Neural cell (in vitro differentiated cells): ENCODE results near the gene SYT7. TPM values are rescaled to one million over a fixed set of nuclear protein-coding genes. Genes with fewer than 3 reads are reported as not detected.

ENCODE experiments used
- H2AFZ ChIP-seq: fragments of 200-600, 300-800 bp; sonication (generic), shearing (Covaris generic); 2 replicates; pipeline ENCODE4 v1.6.0; 2014; ENCODE audit warnings: low read depth, mild to moderate bottlenecking, antibody characterized with exemption, low read length, moderate library complexity
- H3F3A ChIP-seq: fragments of 200-600 bp; shearing (Covaris generic); 2 replicates; pipeline ENCODE4 v1.6.1; 2016; ENCODE audit warnings: mild to moderate bottlenecking, moderate library complexity, mixed read lengths, antibody characterized with exemption, low read length; ENCODE audit not compliant: insufficient read depth, poor library complexity, severe bottlenecking
- H3K27ac ChIP-seq: fragments of 200-600, 300-800 bp; sonication (generic), shearing (Covaris generic); 2 replicates; pipeline ENCODE4 v1.5.1; 2014; ENCODE audit warnings: mild to moderate bottlenecking, low read length, moderate library complexity
- H3K27me3 ChIP-seq: fragments of 300-800, 200-600 bp; sonication (generic), shearing (Covaris generic); 2 replicates; pipeline ENCODE4 v1.6.0; 2014; ENCODE audit warnings: mild to moderate bottlenecking, low read depth, low read length, moderate library complexity; ENCODE audit not compliant: insufficient read depth
- H3K36me3 ChIP-seq: fragments of 300-800, 200-600 bp; sonication (generic), shearing (Covaris generic); 2 replicates; pipeline ENCODE4 v1.5.1; 2014; ENCODE audit warnings: mild to moderate bottlenecking, antibody characterized with exemption, low read length, moderate library complexity; ENCODE audit not compliant: insufficient read depth
- H3K4me2 ChIP-seq: fragments of 300-800, 200-600 bp; sonication (generic), shearing (Covaris generic); 2 replicates; pipeline ENCODE4 v1.6.0; 2014; ENCODE audit warnings: mild to moderate bottlenecking, low read length
- H3K4me3 ChIP-seq: fragments of 300-800, 200-600 bp; sonication (generic), shearing (Covaris generic); 2 replicates; pipeline ENCODE4 v1.5.1; 2014; ENCODE audit warnings: mild to moderate bottlenecking, low read length, moderate library complexity
- H3K79me2 ChIP-seq: fragments of 200-600 bp; shearing (Covaris generic); replicated peaks from 2 replicates; pipeline ENCODE4 v1.6.0; 2014; ENCODE audit warnings: mild to moderate bottlenecking, low read length, moderate library complexity; ENCODE audit not compliant: insufficient read depth
- H3K9ac ChIP-seq: fragments of 300-800, 200-600 bp; sonication (generic), shearing (Covaris generic); 2 replicates; pipeline ENCODE4 v1.6.1; 2016; ENCODE audit warnings: mild to moderate bottlenecking, low read length, mixed read lengths
- H3K9me2 ChIP-seq: fragments of 200-600 bp; shearing (Covaris generic); 2 replicates; pipeline ENCODE4 v1.6.1; 2016; ENCODE audit warnings: mild to moderate bottlenecking, low read length, mixed read lengths; ENCODE audit not compliant: insufficient read depth
- H3K9me3 ChIP-seq: fragments of 200-600, 300-800 bp; sonication (generic), shearing (Covaris generic); 2 replicates; pipeline ENCODE4 v1.6.1; 2016; ENCODE audit warnings: mild to moderate bottlenecking, mixed run types, low read length, moderate library complexity, mixed read lengths
- H4K20me1 ChIP-seq: fragments of 200-600 bp; shearing (Covaris generic); 2 replicates; pipeline ENCODE4 v1.6.1; 2016; ENCODE audit warnings: mild to moderate bottlenecking, mixed run types; ENCODE audit not compliant: insufficient read depth
- EP300 ChIP-seq: fragments of 450-650 bp; conservative IDR thresholded peaks from 2 replicates; pipeline ENCODE4 v1.6.1; 2014; ENCODE audit warnings: antibody characterized with exemption, mild to moderate bottlenecking, moderate library complexity; ENCODE audit not compliant: poor library complexity, severe bottlenecking
- EZH2 ChIP-seq: fragments of 200-600, 300-800 bp; shearing (Covaris generic), sonication (generic); IDR thresholded peaks from 2 replicates; pipeline ENCODE4 v1.6.1; 2014; ENCODE audit warnings: antibody characterized with exemption, low read length, borderline replicate concordance, mild to moderate bottlenecking; ENCODE audit not compliant: insufficient read depth, poor library complexity, severe bottlenecking
- MXI1 ChIP-seq: fragments of 450-650 bp; conservative IDR thresholded peaks from 2 replicates; pipeline ENCODE4 v1.6.1; 2014; ENCODE audit warnings: antibody characterized with exemption, mild to moderate bottlenecking; ENCODE audit not compliant: poor library complexity, severe bottlenecking
- POLR2AphosphoS5 ChIP-seq: IDR thresholded peaks from 2 replicates; pipeline ENCODE4 v1.6.1; 2012
- RAD21 ChIP-seq: fragments of 450-650 bp; conservative IDR thresholded peaks from 2 replicates; pipeline ENCODE4 v1.6.1; 2014; ENCODE audit warnings: antibody characterized with exemption, mild to moderate bottlenecking, moderate library complexity
- SMC3 ChIP-seq: fragments of 450-650 bp; conservative IDR thresholded peaks from 2 replicates; pipeline ENCODE4 v1.6.1; 2014; ENCODE audit warnings: antibody characterized with exemption, mild to moderate bottlenecking, moderate library complexity; ENCODE audit not compliant: poor library complexity
- TAF1 ChIP-seq: IDR thresholded peaks from 2 replicates; pipeline ENCODE4 v1.6.1; 2012; ENCODE audit warnings: low read depth
- polyA plus RNA-seq: library from polyadenylated mRNA; depleted of rRNA; stranded (reverse); fragments of >200 nt; gene quantifications from 2 replicates; pipeline ENCODE4 v1.2.3, GENCODE V29; 2014
- TF ChIP-seq, protein P1 (sequence below): fragments of 450-650 bp; IDR thresholded peaks from 2 replicates; pipeline ENCODE4 v1.5.1; 2014; ENCODE audit warnings: antibody characterized with exemption, mild to moderate bottlenecking, moderate library complexity; ENCODE audit not compliant: poor library complexity, severe bottlenecking
- TF ChIP-seq, protein P2 (sequence below): IDR thresholded peaks from 2 replicates; pipeline ENCODE4 v1.6.1; 2012; ENCODE audit warnings: borderline replicate concordance

The SYT7 gene
- polyA plus RNA-seq, 1 donor from 2014 or later = 14.0 TPM

DNA sequence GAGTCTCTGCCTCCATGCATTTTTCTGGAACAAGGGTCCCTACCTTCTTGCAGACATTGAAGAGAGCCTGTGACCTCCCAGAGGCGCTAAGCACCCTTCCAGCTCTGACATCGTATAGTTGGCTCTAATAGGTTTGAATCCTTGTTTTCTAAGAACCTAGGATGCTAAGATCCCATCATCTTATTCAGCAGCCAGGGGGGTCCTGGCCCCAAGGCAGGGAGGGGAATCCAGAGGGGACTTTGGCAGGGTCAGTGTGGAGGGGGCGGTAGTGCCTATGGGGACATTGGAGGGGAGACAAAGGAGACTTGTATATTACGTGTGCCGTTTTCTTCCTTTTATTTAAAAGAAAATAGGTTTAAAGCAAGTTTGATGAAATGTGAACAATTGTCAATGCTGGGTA is 75.8 kb downstream of the SYT7 start:
- Histone ChIP-seq H3K9me2 (no peaks in the 10 kb centered on the region), H3K27ac (no peak overlapping the region), H3K36me3 (no peaks in the 10 kb centered on the region), H3K79me2 (no peaks in the 10 kb centered on the region), H4K20me1 (no peaks in the 10 kb centered on the region), H3K4me3 (no peak overlapping the region), H3K27me3 (no peaks in the 10 kb centered on the region), H3F3A (no peaks in the 10 kb centered on the region), H3K4me2 (no peak overlapping the region), H3K9me3 (no peaks in the 10 kb centered on the region), H3K9ac (no peak overlapping the region), H2AFZ (no peak overlapping the region)
- no peak for TF ChIP-seq TAF1
- TF ChIP-seq EZH2 = no peak

DNA sequence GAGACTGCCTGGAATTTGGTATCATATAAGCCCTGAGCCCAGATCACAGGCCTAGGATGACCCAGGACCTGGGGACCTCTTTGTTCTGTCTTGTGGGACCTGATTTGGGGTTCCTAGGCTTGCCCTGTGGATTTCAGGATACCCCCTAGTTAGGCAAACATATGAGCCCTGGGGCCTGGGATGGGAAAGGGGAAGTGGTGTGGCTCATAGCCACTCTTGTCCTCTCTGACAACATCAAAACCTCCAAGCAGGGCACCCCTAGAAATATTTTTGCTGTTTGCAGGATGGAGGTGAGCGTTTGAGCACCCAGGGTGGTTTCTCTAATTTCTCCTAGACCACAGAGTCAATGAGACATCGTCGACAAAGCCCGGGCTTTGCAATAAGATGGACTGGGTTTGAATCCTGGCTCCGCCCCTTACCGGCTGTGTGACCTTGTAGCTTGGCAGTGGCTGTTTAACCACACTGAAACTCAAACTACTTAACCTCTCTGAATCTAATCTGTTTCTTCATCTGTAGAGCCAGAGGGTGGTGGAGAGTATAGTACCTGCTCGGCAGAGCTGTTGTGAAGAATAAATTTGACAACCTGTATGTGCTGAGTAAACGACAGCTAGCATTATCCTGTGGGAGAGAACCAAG is 77.6 kb downstream of the SYT7 start:
- TF ChIP-seq EP300 = no peak
- TF ChIP-seq TAF1 = no peak
- TF ChIP-seq MXI1 = no peak
- TF ChIP-seq, protein P1, sequence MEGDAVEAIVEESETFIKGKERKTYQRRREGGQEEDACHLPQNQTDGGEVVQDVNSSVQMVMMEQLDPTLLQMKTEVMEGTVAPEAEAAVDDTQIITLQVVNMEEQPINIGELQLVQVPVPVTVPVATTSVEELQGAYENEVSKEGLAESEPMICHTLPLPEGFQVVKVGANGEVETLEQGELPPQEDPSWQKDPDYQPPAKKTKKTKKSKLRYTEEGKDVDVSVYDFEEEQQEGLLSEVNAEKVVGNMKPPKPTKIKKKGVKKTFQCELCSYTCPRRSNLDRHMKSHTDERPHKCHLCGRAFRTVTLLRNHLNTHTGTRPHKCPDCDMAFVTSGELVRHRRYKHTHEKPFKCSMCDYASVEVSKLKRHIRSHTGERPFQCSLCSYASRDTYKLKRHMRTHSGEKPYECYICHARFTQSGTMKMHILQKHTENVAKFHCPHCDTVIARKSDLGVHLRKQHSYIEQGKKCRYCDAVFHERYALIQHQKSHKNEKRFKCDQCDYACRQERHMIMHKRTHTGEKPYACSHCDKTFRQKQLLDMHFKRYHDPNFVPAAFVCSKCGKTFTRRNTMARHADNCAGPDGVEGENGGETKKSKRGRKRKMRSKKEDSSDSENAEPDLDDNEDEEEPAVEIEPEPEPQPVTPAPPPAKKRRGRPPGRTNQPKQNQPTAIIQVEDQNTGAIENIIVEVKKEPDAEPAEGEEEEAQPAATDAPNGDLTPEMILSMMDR = no peak
- no peaks in the 10 kb centered on the region for H3K36me3 ChIP-seq
- H2AFZ ChIP-seq = no peak overlapping the region
- H3K9me2 ChIP-seq = no peaks in the 10 kb centered on the region
- no peaks in the 10 kb centered on the region for H3K79me2 ChIP-seq
- no peaks in the 10 kb centered on the region for H3K9me3 ChIP-seq
- H3K27ac ChIP-seq = no peak overlapping the region
- no peak overlapping the region for H3K9ac ChIP-seq
- no peak overlapping the region for H3K4me3 ChIP-seq
- no peaks in the 10 kb centered on the region for H4K20me1 ChIP-seq
- H3K27me3 ChIP-seq = no peaks in the 10 kb centered on the region
- H3K4me2 ChIP-seq = no peak overlapping the region
- no peaks in the 10 kb centered on the region for H3F3A ChIP-seq

DNA sequence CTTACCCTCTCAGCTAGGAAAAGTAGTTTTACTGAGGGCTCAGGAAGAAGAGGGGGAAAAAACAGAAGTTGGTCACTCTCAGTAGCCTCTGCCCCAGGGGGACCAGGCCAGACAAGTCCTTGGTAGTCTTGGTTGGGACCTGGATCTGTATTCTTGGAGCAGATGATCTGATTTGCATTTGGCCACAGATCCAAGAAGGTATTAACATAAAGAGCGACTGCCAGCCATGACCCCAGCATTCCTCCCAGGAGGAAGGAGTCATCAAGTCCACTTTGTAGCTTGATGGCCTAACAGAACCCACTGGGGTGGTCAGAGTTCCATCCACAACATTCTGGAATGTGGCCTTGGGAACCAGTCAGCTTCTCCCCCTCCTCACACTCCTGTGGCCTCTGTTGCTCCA is 78.4 kb downstream of the SYT7 start:
- no peak overlapping the region for H3K4me2 ChIP-seq
- no peaks in the 10 kb centered on the region for H3K79me2 ChIP-seq
- no peaks in the 10 kb centered on the region for H3K9me3 ChIP-seq
- no peak overlapping the region for H2AFZ ChIP-seq
- H3F3A ChIP-seq = no peaks in the 10 kb centered on the region
- H3K27ac ChIP-seq = no peak overlapping the region
- no peaks in the 10 kb centered on the region for H3K9me2 ChIP-seq
- H3K9ac ChIP-seq = no peak overlapping the region
- H3K36me3 ChIP-seq = no peaks in the 10 kb centered on the region
- TF ChIP-seq TAF1 (no peak), RAD21 (no peak), EP300 (no peak), SMC3 (no peak), POLR2AphosphoS5 (no peak), EZH2 (no peak), MXI1 (no peak)
- TF ChIP-seq, protein P1 = no peak
- TF ChIP-seq, protein P2, sequence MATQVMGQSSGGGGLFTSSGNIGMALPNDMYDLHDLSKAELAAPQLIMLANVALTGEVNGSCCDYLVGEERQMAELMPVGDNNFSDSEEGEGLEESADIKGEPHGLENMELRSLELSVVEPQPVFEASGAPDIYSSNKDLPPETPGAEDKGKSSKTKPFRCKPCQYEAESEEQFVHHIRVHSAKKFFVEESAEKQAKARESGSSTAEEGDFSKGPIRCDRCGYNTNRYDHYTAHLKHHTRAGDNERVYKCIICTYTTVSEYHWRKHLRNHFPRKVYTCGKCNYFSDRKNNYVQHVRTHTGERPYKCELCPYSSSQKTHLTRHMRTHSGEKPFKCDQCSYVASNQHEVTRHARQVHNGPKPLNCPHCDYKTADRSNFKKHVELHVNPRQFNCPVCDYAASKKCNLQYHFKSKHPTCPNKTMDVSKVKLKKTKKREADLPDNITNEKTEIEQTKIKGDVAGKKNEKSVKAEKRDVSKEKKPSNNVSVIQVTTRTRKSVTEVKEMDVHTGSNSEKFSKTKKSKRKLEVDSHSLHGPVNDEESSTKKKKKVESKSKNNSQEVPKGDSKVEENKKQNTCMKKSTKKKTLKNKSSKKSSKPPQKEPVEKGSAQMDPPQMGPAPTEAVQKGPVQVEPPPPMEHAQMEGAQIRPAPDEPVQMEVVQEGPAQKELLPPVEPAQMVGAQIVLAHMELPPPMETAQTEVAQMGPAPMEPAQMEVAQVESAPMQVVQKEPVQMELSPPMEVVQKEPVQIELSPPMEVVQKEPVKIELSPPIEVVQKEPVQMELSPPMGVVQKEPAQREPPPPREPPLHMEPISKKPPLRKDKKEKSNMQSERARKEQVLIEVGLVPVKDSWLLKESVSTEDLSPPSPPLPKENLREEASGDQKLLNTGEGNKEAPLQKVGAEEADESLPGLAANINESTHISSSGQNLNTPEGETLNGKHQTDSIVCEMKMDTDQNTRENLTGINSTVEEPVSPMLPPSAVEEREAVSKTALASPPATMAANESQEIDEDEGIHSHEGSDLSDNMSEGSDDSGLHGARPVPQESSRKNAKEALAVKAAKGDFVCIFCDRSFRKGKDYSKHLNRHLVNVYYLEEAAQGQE = no peak
- H3K4me3 ChIP-seq = no peak overlapping the region
- no peaks in the 10 kb centered on the region for H4K20me1 ChIP-seq
- H3K27me3 ChIP-seq = no peaks in the 10 kb centered on the region
